Body of pancreas (tissue), 4 donors: ENCODE results near the gene RNF157.

Experiments
- CTCF ChIP-seq, 7 experiments: fragments of 450-650 bp in 4 of 7; fragments of 200-600 bp in 3 of 7; sonication (generic) in 3 of 7; IDR thresholded peaks; one replicate each; pipeline ENCODE4 v1.5.1; 2016 to 2019; ENCODE audit warnings: antibody characterized with exemption in 7 of 7
- POLR2A ChIP-seq, 3 donors: fragments of 450-650 bp; IDR thresholded peaks; one replicate each; pipeline ENCODE4 v1.6.1; 2016; ENCODE audit warnings: antibody characterized with exemption in 3 of 3, mild to moderate bottlenecking in 2 of 3

DNA sequence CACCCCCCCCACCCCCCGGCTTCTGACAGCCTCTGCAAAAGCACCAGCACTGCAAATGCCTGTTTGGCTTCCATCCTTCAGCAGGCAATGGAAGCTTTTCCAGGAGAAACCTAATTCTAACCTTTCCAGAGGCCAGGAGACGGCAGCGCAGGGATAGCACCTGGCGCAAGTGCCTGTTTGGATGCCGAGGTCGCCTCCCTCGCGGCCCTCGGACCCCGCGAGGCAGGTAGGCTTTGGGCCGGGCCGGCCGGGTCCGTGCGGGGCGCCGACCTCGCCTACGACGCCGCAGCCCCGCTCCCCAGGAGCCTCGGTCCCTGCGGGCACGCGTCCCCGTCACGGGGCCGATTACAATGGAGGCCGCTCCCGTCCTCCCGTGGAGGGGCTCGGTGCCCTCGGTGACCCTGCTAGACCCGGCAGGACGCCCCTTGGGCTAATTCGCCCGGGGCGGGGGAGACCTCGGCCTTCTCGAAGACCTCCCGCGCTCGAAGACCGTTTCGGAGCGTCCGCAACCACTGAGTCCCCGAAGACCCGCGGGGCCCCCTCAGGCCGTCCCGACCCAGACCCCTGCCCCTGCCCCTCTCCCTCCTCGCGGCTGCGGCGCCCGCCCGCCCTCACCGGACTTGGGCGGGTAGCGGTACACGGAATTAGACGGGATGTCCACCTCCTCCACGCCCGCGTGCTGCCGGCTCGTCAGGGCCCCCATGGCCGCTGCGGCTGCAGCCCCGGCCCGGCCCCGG lies 587 bp downstream of the RNF157 start:
- TF ChIP-seq CTCF (IDR thresholded peaks at IDR 0.05) (no peak), POLR2A (IDR thresholded peaks at IDR 0.05) (no peak)
